Activated CD8-positive, alpha-beta memory T cell treated with anti-CD3 and anti-CD28 coated beads, Interleukin-2, amount 10 ng/mL, durations not matched to agents 7 days and 5 days (primary cell): ENCODE data around the gene STK32C. TPM values are rescaled to one million over a fixed set of nuclear protein-coding genes. Genes with fewer than 3 reads are reported as not detected.

ENCODE experiments used
- ATAC-seq: fragments of 150-1000 bp; cut with Tn5 transposase; one replicate; pipeline ENCODE4 v1.10.0; 2021; ENCODE audit warnings: moderate library complexity
- CTCF ChIA-PET: fragments of 350-600 bp; sonication (Branson Sonifier 250); formaldehyde crosslinking; loops from one replicate; lab custom pipeline; 2021; ENCODE audit warnings: antibody characterized with exemption; lab: Charles Lee
- DNase-seq: peaks from one replicate; pipeline ENCODE4 v3.0.0-alpha.2; 2020
- H3K27ac Mint-ChIP-seq: one replicate; pipeline ENCODE4 v1.8.0; 2021; ENCODE audit warnings: mild to moderate bottlenecking, mixed read lengths
- H3K27me3 Mint-ChIP-seq: one replicate; pipeline ENCODE4 v1.8.0; 2021; ENCODE audit warnings: mixed read lengths
- H3K36me3 Mint-ChIP-seq: one replicate; pipeline ENCODE4 v1.8.0; 2021; ENCODE audit warnings: mild to moderate bottlenecking, mixed read lengths
- H3K4me1 Mint-ChIP-seq: one replicate; pipeline ENCODE4 v1.8.0; 2021; ENCODE audit warnings: mixed read lengths
- H3K4me3 Mint-ChIP-seq: one replicate; pipeline ENCODE4 v1.8.0; 2021; ENCODE audit warnings: mild to moderate bottlenecking, moderate library complexity, mixed read lengths
- H3K9me3 Mint-ChIP-seq: one replicate; pipeline ENCODE4 v1.8.0; 2022; ENCODE audit warnings: low read depth, mixed read lengths
- total RNA-seq, 2 experiments: library from RNA; stranded (reverse); gene quantifications; one replicate each; pipeline ENCODE4 v1.2.3, GENCODE V29; 2021

Gene STK32C
- total RNA-seq, 2 experiments from 2014 or later, result 11.6 to 15.9 TPM

DNA sequence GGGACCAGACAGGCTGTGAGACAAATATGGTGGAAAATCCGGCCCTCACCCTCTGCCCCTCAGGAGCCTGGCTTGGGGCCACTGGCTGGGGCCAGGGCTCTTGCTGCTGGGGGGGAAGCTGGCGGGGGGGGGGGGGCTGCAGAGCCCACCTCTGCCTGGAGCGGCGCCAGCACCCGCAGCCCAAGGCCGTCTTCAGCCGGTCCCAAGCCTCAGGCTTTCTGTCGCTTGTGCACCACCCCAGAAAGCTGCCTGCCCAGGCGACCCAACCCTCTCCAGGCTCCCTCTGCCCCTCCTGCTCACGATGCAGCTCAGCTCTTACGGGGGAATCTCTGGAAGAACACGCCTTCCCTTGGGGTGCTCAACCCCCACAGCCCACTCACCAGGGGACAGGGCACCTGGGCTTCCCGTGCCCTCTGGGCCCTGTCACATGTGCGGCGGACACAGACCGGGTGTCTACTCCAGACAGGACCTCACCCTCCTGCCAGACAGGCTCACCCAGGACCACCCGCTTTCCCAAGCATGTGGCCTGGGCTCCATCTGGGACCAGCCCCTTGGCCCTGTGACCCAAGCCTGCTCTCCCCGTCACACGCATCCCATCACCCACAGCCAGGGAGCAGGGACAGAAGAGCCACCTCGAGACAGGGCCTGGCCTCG lies 77.1 kb downstream of the STK32C start:
- no peak overlapping the region for H3K4me3 Mint-ChIP-seq
- CTCF ChIA-PET, result interaction anchor here (0.8 kb wide), 1 partner anchor 129 kb away, joined by 3 read pairs; no protein-coding TSS in a partner anchor
- peaks cover 37% of the 10 kb centered on the region for H3K4me1 Mint-ChIP-seq
- ATAC-seq (no peak), DNase-seq (no peak)
- H3K27me3 Mint-ChIP-seq, result no peaks in the 10 kb centered on the region
- H3K36me3 Mint-ChIP-seq, result no peaks in the 10 kb centered on the region
- no peaks in the 10 kb centered on the region for H3K9me3 Mint-ChIP-seq
- peak overlapping the region; percentile 50 for H3K27ac Mint-ChIP-seq

- peak overlapping the region; percentile 86 for H3K27ac Mint-ChIP-seq
- H3K27me3 Mint-ChIP-seq, result no peaks in the 10 kb centered on the region
- H3K9me3 Mint-ChIP-seq, result no peaks in the 10 kb centered on the region
- peaks cover 37% of the 10 kb centered on the region for H3K4me1 Mint-ChIP-seq
- H3K36me3 Mint-ChIP-seq, result no peaks in the 10 kb centered on the region
- DNase-seq (peak; percentile 75), ATAC-seq (peak; percentile 85)
- H3K4me3 Mint-ChIP-seq, result peak overlapping the region; percentile 60
- CTCF ChIA-PET, result interaction anchor here (0.8 kb wide), 1 partner anchor 130 kb away, joined by 3 read pairs; no protein-coding TSS in a partner anchor
Measured at GRCh38 chr10:132229834-132230556, 77.8 kb downstream of the STK32C start.

- no peak overlapping the region for H3K27ac Mint-ChIP-seq
- H3K36me3 Mint-ChIP-seq, result no peaks in the 10 kb centered on the region
- no peak overlapping the region for H3K4me3 Mint-ChIP-seq
- no peak for DNase-seq
- no peaks in the 10 kb centered on the region for H3K27me3 Mint-ChIP-seq
- H3K4me1 Mint-ChIP-seq, result peaks cover 37% of the 10 kb centered on the region
- ATAC-seq, result no peak
- no peaks in the 10 kb centered on the region for H3K9me3 Mint-ChIP-seq
- CTCF ChIA-PET, result no interaction called here
Measured at GRCh38 chr10:132229096-132229495, 78.7 kb downstream of the STK32C start.

- no peak overlapping the region for H3K27ac Mint-ChIP-seq
- no peaks in the 10 kb centered on the region for H3K9me3 Mint-ChIP-seq
- ATAC-seq, result no peak
- CTCF ChIA-PET, result no interaction called here
- no peaks in the 10 kb centered on the region for H3K36me3 Mint-ChIP-seq
- peaks cover 37% of the 10 kb centered on the region for H3K4me1 Mint-ChIP-seq
- DNase-seq, result no peak
- no peaks in the 10 kb centered on the region for H3K27me3 Mint-ChIP-seq
- no peak overlapping the region for H3K4me3 Mint-ChIP-seq
Measured at GRCh38 chr10:132228616-132229015, 79.1 kb downstream of the STK32C start.

DNA sequence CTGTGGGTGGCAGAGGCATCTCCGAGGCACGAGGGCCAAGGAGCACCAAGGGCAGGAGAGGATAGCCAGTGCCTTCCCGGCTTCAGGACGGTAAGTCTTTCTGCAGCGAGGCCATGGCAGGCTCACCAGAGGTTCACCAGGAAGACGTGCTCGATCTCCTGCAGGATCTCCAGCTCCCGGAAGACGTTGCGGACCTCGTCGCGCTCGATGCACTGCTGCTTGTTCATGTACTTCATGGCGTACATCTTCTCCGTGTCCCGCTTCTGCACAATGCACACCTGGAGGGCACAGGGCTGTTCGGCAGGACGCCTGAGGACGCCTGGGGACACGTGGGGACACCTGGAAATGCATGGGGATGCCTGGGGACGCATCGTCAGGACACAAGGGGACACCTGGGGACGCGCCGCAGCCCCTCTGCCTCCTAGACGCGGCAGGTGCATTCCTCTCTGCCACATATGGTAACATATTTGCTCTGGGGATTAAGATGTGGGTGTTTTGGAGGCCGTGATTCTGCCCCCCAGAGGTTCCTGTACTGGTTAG lies 79.8 kb downstream of the STK32C start:
- H3K4me3 Mint-ChIP-seq, result no peak overlapping the region
- ATAC-seq, result no peak
- no peaks in the 10 kb centered on the region for H3K36me3 Mint-ChIP-seq
- H3K27ac Mint-ChIP-seq, result no peak overlapping the region
- peaks cover 34% of the 10 kb centered on the region for H3K4me1 Mint-ChIP-seq
- H3K9me3 Mint-ChIP-seq, result no peaks in the 10 kb centered on the region
- DNase-seq, result no peak
- H3K27me3 Mint-ChIP-seq, result no peaks in the 10 kb centered on the region
- CTCF ChIA-PET, result no interaction called here

DNA sequence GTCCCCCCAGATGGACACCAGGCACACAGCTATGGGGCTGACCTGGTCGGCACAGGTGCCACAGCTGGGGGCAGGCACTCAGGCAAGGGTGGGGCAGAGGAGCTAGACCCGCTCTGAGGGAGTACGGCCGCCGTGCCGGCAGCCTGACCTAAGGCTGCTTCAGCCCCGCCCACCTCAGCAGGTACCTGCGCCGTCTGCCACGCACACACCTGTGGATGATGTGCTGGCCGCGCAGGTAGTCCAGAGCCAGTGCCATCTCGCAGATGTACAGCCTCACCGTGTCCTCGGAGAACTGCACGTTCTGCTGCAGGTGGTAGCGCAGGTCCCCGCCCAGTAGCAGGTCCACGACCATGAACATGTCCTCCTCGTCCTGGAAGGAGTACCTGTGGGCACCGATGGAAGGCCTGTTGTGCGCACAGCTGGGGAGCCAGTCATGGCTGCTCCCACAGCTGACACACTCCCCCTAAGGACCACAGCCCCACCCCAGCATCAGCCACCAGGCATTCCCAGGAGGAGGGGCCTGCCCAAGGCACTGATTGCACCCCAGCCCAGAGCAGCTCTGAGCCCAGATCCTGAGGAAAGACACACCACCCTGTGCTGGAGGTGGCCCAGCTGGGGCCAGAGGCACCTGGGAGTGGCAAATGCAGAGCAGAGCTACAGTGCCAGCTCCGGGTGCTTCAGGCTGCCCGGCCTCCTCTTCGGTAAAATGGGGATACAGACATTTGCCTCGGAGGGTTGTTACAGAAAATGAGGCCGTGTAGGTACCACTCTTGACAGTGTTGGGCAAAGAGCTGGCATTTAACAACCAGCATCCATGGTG lies 81.0 kb downstream of the STK32C start:
- H3K4me3 Mint-ChIP-seq, result no peak overlapping the region
- no peaks in the 10 kb centered on the region for H3K36me3 Mint-ChIP-seq
- peak overlapping the region; percentile 3 for H3K27ac Mint-ChIP-seq
- H3K9me3 Mint-ChIP-seq, result no peaks in the 10 kb centered on the region
- H3K4me1 Mint-ChIP-seq, result peaks cover 25% of the 10 kb centered on the region
- DNase-seq, result no peak
- no peak for ATAC-seq
- CTCF ChIA-PET, result no interaction called here
- no peaks in the 10 kb centered on the region for H3K27me3 Mint-ChIP-seq

DNA sequence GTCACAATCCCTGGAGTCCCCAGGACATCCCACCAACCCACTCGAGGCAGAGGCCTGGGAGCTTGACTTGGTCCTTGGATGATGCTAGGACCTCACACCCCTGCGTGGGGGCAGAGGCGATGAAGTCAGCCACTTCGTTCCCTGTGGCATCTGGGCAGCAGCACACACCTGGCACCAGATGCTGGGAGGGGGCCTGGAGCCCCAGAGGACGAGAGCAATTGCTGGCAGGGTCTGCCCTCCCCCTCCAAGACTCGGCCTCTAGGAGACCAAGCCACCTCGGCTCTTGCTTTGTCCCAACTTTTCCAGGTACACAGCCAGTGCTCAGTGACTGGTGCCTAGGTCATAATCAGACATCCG lies 81.9 kb downstream of the STK32C start:
- no peak overlapping the region for H3K27ac Mint-ChIP-seq
- DNase-seq (no peak), ATAC-seq (no peak)
- no peaks in the 10 kb centered on the region for H3K9me3 Mint-ChIP-seq
- H3K36me3 Mint-ChIP-seq, result no peaks in the 10 kb centered on the region
- H3K27me3 Mint-ChIP-seq, result no peaks in the 10 kb centered on the region
- H3K4me1 Mint-ChIP-seq, result peaks cover 20% of the 10 kb centered on the region
- H3K4me3 Mint-ChIP-seq, result no peak overlapping the region
- CTCF ChIA-PET, result no interaction called here

- CTCF ChIA-PET, result interaction anchor here (1.3 kb wide), 1 partner anchor 8 kb away, joined by 3 read pairs; no protein-coding TSS in a partner anchor
- no peak for ATAC-seq
- H3K36me3 Mint-ChIP-seq, result no peaks in the 10 kb centered on the region
Measured at GRCh38 chr10:132225073-132225848, 82.5 kb downstream of the STK32C start.

GRCh38 chr10:132224343-132225072 lies 83.2 kb downstream of the STK32C start:
- Mint-ChIP-seq H3K4me3 (no peak overlapping the region), H3K36me3 (no peaks in the 10 kb centered on the region), H3K27me3 (no peaks in the 10 kb centered on the region), H3K9me3 (no peaks in the 10 kb centered on the region), H3K27ac (no peak overlapping the region), H3K4me1 (peaks cover 14% of the 10 kb centered on the region)
- CTCF ChIA-PET, result interaction anchor here (1.3 kb wide), 2 partner anchors 9 to 129 kb away, joined by 3 to 4 read pairs; no protein-coding TSS in a partner anchor
- ATAC-seq, result no peak
- no peak for DNase-seq

More at GRCh38 chr10:132225073-132225848, 82.5 kb downstream of the STK32C start:
- no peaks in the 10 kb centered on the region for H3K27me3 Mint-ChIP-seq
- H3K4me3 Mint-ChIP-seq, result no peak overlapping the region
- H3K4me1 Mint-ChIP-seq, result peaks cover 18% of the 10 kb centered on the region
- no peak overlapping the region for H3K27ac Mint-ChIP-seq
- no peak for DNase-seq
- H3K9me3 Mint-ChIP-seq, result no peaks in the 10 kb centered on the region

GRCh38 chr10:132223611-132224342 lies 84.0 kb downstream of the STK32C start:
- no peaks in the 10 kb centered on the region for H3K27me3 Mint-ChIP-seq
- H3K9me3 Mint-ChIP-seq, result no peaks in the 10 kb centered on the region
- no peak overlapping the region for H3K27ac Mint-ChIP-seq
- no peaks in the 10 kb centered on the region for H3K36me3 Mint-ChIP-seq
- H3K4me1 Mint-ChIP-seq, result peaks cover 7% of the 10 kb centered on the region
- CTCF ChIA-PET, result interaction anchor here (1.3 to 1.5 kb wide), 2 partner anchors 130 to 230 kb away, joined by 3 to 4 read pairs; no protein-coding TSS in a partner anchor
- H3K4me3 Mint-ChIP-seq, result no peak overlapping the region
- DNase-seq (no peak), ATAC-seq (no peak)

DNA sequence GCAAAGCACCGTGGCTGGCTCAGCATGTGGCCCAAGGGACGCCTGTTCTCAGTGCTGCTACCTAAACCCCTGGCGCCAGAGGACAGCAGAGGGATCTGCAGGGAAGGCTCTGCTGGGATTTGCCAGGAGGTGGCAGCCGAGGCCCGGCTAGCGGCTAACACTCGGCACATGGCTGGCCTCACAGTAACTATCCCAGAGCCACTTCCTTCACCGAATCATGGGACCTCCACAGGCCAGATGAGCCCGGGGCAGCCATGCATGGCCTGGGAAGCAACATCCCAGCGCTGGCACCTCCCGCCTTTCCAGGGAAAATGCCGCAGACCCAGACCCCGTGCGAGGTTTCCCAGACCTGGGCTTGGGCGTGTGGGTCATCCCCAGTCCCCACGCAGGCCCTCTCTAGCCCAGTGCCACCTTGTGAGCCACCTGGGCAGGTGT lies 84.6 kb downstream of the STK32C start:
- H3K4me1 Mint-ChIP-seq, result peaks cover 7% of the 10 kb centered on the region
- DNase-seq (peak; percentile 81), ATAC-seq (peak; percentile 95)
- no peak overlapping the region for H3K27ac Mint-ChIP-seq
- no peaks in the 10 kb centered on the region for H3K27me3 Mint-ChIP-seq
- no peak overlapping the region for H3K4me3 Mint-ChIP-seq
- CTCF ChIA-PET, result interaction anchor here (1.3 to 1.5 kb wide), 2 partner anchors 131 to 230 kb away, joined by 3 to 4 read pairs; no protein-coding TSS in a partner anchor
- no peaks in the 10 kb centered on the region for H3K36me3 Mint-ChIP-seq
- H3K9me3 Mint-ChIP-seq, result no peaks in the 10 kb centered on the region
